DND-41 (cell line): Measurements from ENCODE around the gene REN.
A peak's percentile ranks its signal among the peaks of the same experiment; 100 is the strongest.

Experiments used
- ATAC-seq: fragments of 200-7000 bp; cut with Tn5 transposase; 3 replicates; pipeline ENCODE4 v1.9.1; 2021; ENCODE audit warnings: low read depth; ENCODE audit not compliant: insufficient read depth
- DNase-seq: peaks from one replicate; pipeline ENCODE4 v3.0.0-alpha.2; 2020
- H2AFZ ChIP-seq: 2 replicates; pipeline ENCODE4 v1.6.0; 2012; ENCODE audit warnings: low read depth, low read length
- H3K27ac ChIP-seq: 2 replicates; pipeline ENCODE4 v1.5.1; 2012; ENCODE audit warnings: low read length, inconsistent platforms
- H3K27me3 ChIP-seq: fragments of 200-600 bp; sonication (generic); 2 replicates; pipeline ENCODE4 v1.6.0; 2012; ENCODE audit warnings: low read length, mild to moderate bottlenecking, inconsistent platforms; ENCODE audit not compliant: insufficient read depth, poor library complexity
- H3K36me3 ChIP-seq: 2 replicates; pipeline ENCODE4 v1.5.1; 2012; ENCODE audit warnings: low read length, inconsistent platforms; ENCODE audit not compliant: insufficient read depth
- H3K4me1 ChIP-seq: 2 replicates; pipeline ENCODE4 v1.5.1; 2012; ENCODE audit warnings: mild to moderate bottlenecking, low read length; ENCODE audit not compliant: insufficient read depth
- H3K4me2 ChIP-seq: 2 replicates; pipeline ENCODE4 v1.6.0; 2012; ENCODE audit warnings: mild to moderate bottlenecking, moderate library complexity, low read length, inconsistent platforms; ENCODE audit not compliant: insufficient read depth
- H3K4me3 ChIP-seq, 2 experiments: fragments of 200-600 bp in 1 of 2; shearing (Covaris generic) in 1 of 2; 2 replicates each; pipeline ENCODE4 v1.5.1; 2012 to 2016; ENCODE audit warnings: inconsistent platforms in 2 of 2, low read length in 2 of 2, mild to moderate bottlenecking in 2 of 2, low read depth in 1 of 2, moderate library complexity in 1 of 2
- H3K79me2 ChIP-seq: 2 replicates; pipeline ENCODE4 v1.6.0; 2012; ENCODE audit warnings: low read length, inconsistent platforms; ENCODE audit not compliant: insufficient read depth
- H3K9ac ChIP-seq: 2 replicates; pipeline ENCODE4 v1.6.0; 2012; ENCODE audit warnings: low read depth, mild to moderate bottlenecking, inconsistent platforms, low read length, moderate library complexity
- H3K9me3 ChIP-seq: 2 replicates; pipeline ENCODE4 v1.5.1; 2012; ENCODE audit warnings: low read length, moderate library complexity, mild to moderate bottlenecking, inconsistent platforms; ENCODE audit not compliant: insufficient read depth, severe bottlenecking
- H4K20me1 ChIP-seq: 2 replicates; pipeline ENCODE4 v1.6.0; 2012; ENCODE audit warnings: low read length; ENCODE audit not compliant: insufficient read depth
- CTCF ChIP-seq: IDR thresholded peaks from 2 replicates; pipeline ENCODE4 v1.5.1; 2012; ENCODE audit warnings: borderline replicate concordance, low read length, moderate library complexity, mild to moderate bottlenecking; ENCODE audit not compliant: poor library complexity, severe bottlenecking; ENCODE audit errors: extremely low read depth
- EZH2 ChIP-seq: IDR thresholded peaks from 3 replicates; pipeline ENCODE4 v1.6.1; 2012; ENCODE audit warnings: borderline replicate concordance, low read depth, mild to moderate bottlenecking, moderate library complexity, low read length, inconsistent platforms; ENCODE audit not compliant: severe bottlenecking

Gene REN

GRCh38 chr1:204107892-204108291 lies 58.2 kb downstream of the REN start:
- Histone ChIP-seq H4K20me1 (no peaks in the 10 kb centered on the region), H3K4me1 (peaks cover 15% of the 10 kb centered on the region), H3K9me3 (no peaks in the 10 kb centered on the region), H2AFZ (no peak overlapping the region), H3K4me2 (no peak overlapping the region), H3K27ac (no peak overlapping the region), H3K79me2 (no peaks in the 10 kb centered on the region), H3K4me3 (no peak overlapping the region), H3K9ac (no peak overlapping the region), H3K27me3 (no peaks in the 10 kb centered on the region), H3K36me3 (no peaks in the 10 kb centered on the region)
- no peak for DNase-seq
- no peak for TF ChIP-seq CTCF
- no peak for TF ChIP-seq EZH2
- ATAC-seq, result no peak

GRCh38 chr1:204106825-204107224 lies 59.3 kb downstream of the REN start:
- Histone ChIP-seq H3K36me3 (no peaks in the 10 kb centered on the region), H3K27me3 (no peaks in the 10 kb centered on the region), H4K20me1 (no peaks in the 10 kb centered on the region), H3K27ac (no peak overlapping the region), H3K4me2 (no peak overlapping the region), H3K4me1 (peaks cover 15% of the 10 kb centered on the region), H3K9ac (no peak overlapping the region), H3K4me3 (no peak overlapping the region), H2AFZ (no peak overlapping the region), H3K9me3 (no peaks in the 10 kb centered on the region), H3K79me2 (no peaks in the 10 kb centered on the region)
- DNase-seq, result no peak
- ATAC-seq, result no peak
- TF ChIP-seq EZH2 (no peak), CTCF (no peak)

GRCh38 chr1:204105131-204105515 lies 61.0 kb downstream of the REN start:
- H3K27ac ChIP-seq, result no peak overlapping the region
- DNase-seq (no peak), ATAC-seq (peak; percentile 54)
- no peaks in the 10 kb centered on the region for H4K20me1 ChIP-seq
- H3K9me3 ChIP-seq, result no peaks in the 10 kb centered on the region
- H3K36me3 ChIP-seq, result no peaks in the 10 kb centered on the region
- no peak overlapping the region for H2AFZ ChIP-seq
- no peaks in the 10 kb centered on the region for H3K79me2 ChIP-seq
- no peak overlapping the region for H3K4me3 ChIP-seq
- peaks cover 15% of the 10 kb centered on the region for H3K4me1 ChIP-seq
- no peak overlapping the region; the same call in 1 of the 2 replicates for H3K4me2 ChIP-seq
- H3K9ac ChIP-seq, result no peak overlapping the region
- TF ChIP-seq EZH2, result no peak
- TF ChIP-seq CTCF, result no peak
- no peaks in the 10 kb centered on the region for H3K27me3 ChIP-seq
